Mucosa of rectum (tissue), 2 donors: Measurements from ENCODE around the gene CLEC1A.

Experiments used
- H3K27ac ChIP-seq, 2 donors: one replicate each; pipeline ENCODE4 v1.7.0; 2013; ENCODE audit warnings: inconsistent platforms in 2 of 2, low read depth in 2 of 2, low read length in 2 of 2
- H3K27me3 ChIP-seq, 2 donors: one replicate each; pipeline ENCODE4 v1.7.0; 2013; ENCODE audit warnings: low read length in 2 of 2; ENCODE audit not compliant: control insufficient read depth in 2 of 2, insufficient read depth in 2 of 2
- H3K36me3 ChIP-seq, 2 donors: one replicate each; pipeline ENCODE4 v1.7.0; 2013; ENCODE audit warnings: low read length in 2 of 2; ENCODE audit not compliant: control insufficient read depth in 2 of 2, insufficient read depth in 2 of 2
- H3K4me1 ChIP-seq, 2 donors: one replicate each; pipeline ENCODE4 v1.7.0; 2013; ENCODE audit warnings: low read length in 2 of 2, mild to moderate bottlenecking in 1 of 2; ENCODE audit not compliant: control insufficient read depth in 2 of 2, insufficient read depth in 2 of 2
- H3K4me3 ChIP-seq, 2 donors: one replicate each; pipeline ENCODE4 v1.7.0; 2013; ENCODE audit warnings: low read length in 2 of 2
- H3K9ac ChIP-seq, 2 donors: one replicate each; pipeline ENCODE4 v1.7.0; 2013; ENCODE audit warnings: low read length in 2 of 2, low read depth in 1 of 2, mild to moderate bottlenecking in 1 of 2
- H3K9me3 ChIP-seq, 2 donors: one replicate each; pipeline ENCODE4 v1.7.0; 2013; ENCODE audit warnings: low read length in 2 of 2; ENCODE audit not compliant: control insufficient read depth in 2 of 2
- donor health status: healthy.
- donor health status: Normal muscosa, but diverticular disease.

The CLEC1A gene

GRCh38 chr12:10082117-10082874, 16.5 kb downstream of the CLEC1A start:
- Histone ChIP-seq H3K9ac (no peak overlapping the region), H3K36me3 (no peaks in the 10 kb centered on the region), H3K27me3 (no peaks in the 10 kb centered on the region), H3K4me1 (peaks cover 0 to 5% of the 10 kb centered on the region in 2 donors), H3K4me3 (no peak overlapping the region), H3K27ac (no peak overlapping the region), H3K9me3 (no peaks in the 10 kb centered on the region)

- Histone ChIP-seq H3K27ac (no peak overlapping the region), H3K9me3 (no peaks in the 10 kb centered on the region), H3K9ac (no peak overlapping the region), H3K27me3 (no peaks in the 10 kb centered on the region), H3K4me3 (no peak overlapping the region), H3K4me1 (no peaks in the 10 kb centered on the region), H3K36me3 (no peaks in the 10 kb centered on the region)
Observed at GRCh38 chr12:10075451-10075850, 23.3 kb downstream of the CLEC1A start.

GRCh38 chr12:10073261-10073660, 25.5 kb downstream of the CLEC1A start:
- Histone ChIP-seq H3K4me1 (no peaks in the 10 kb centered on the region), H3K4me3 (no peak overlapping the region), H3K9me3 (no peaks in the 10 kb centered on the region), H3K9ac (no peak overlapping the region), H3K27ac (no peak overlapping the region), H3K27me3 (no peaks in the 10 kb centered on the region), H3K36me3 (no peaks in the 10 kb centered on the region)

GRCh38 chr12:10072131-10072530, 26.7 kb downstream of the CLEC1A start:
- Histone ChIP-seq H3K4me3 (no peak overlapping the region), H3K9ac (no peak overlapping the region)

GRCh38 chr12:10070380-10070779, 28.4 kb downstream of the CLEC1A start:
- Histone ChIP-seq H3K36me3 (no peaks in the 10 kb centered on the region), H3K27ac (no peak overlapping the region), H3K9ac (no peak overlapping the region), H3K4me1 (no peaks in the 10 kb centered on the region), H3K27me3 (no peaks in the 10 kb centered on the region), H3K4me3 (no peak overlapping the region), H3K9me3 (no peaks in the 10 kb centered on the region)

More at GRCh38 chr12:10072131-10072530, 26.7 kb downstream of the CLEC1A start:
- Histone ChIP-seq H3K9me3 (no peaks in the 10 kb centered on the region), H3K27me3 (no peaks in the 10 kb centered on the region), H3K36me3 (no peaks in the 10 kb centered on the region), H3K27ac (no peak overlapping the region), H3K4me1 (no peaks in the 10 kb centered on the region)

- H3K27ac ChIP-seq: no peak overlapping the region
- H3K4me3 ChIP-seq: no peak overlapping the region
- no peaks in the 10 kb centered on the region for H3K27me3 ChIP-seq
- H3K36me3 ChIP-seq: no peaks in the 10 kb centered on the region
- H3K9ac ChIP-seq: no peak overlapping the region
- no peaks in the 10 kb centered on the region for H3K4me1 ChIP-seq
- no peaks in the 10 kb centered on the region for H3K9me3 ChIP-seq
Observed at GRCh38 chr12:10069976-10070375, 28.8 kb downstream of the CLEC1A start.

- Histone ChIP-seq H3K27ac (peak overlapping the region; percentile 46 to 61), H3K9me3 (no peaks in the 10 kb centered on the region), H3K27me3 (no peaks in the 10 kb centered on the region), H3K36me3 (no peaks in the 10 kb centered on the region), H3K4me1 (no peaks in the 10 kb centered on the region), H3K9ac (no peak overlapping the region), H3K4me3 (no peak overlapping the region)
Observed at GRCh38 chr12:10069099-10069498, 29.7 kb downstream of the CLEC1A start.

GRCh38 chr12:10068644-10069043, 30.1 kb downstream of the CLEC1A start:
- no peaks in the 10 kb centered on the region for H3K4me1 ChIP-seq
- H3K9me3 ChIP-seq: no peaks in the 10 kb centered on the region
- H3K27me3 ChIP-seq: no peaks in the 10 kb centered on the region
- no peaks in the 10 kb centered on the region for H3K36me3 ChIP-seq
- H3K9ac ChIP-seq: no peak overlapping the region
- H3K27ac ChIP-seq: peak overlapping the region; percentile 46 to 61
- no peak overlapping the region for H3K4me3 ChIP-seq

- Histone ChIP-seq H3K36me3 (no peaks in the 10 kb centered on the region), H3K4me1 (no peaks in the 10 kb centered on the region), H3K4me3 (no peak overlapping the region), H3K27ac (peak overlapping the region; percentile 46 to 51), H3K9me3 (no peaks in the 10 kb centered on the region), H3K9ac (no peak overlapping the region), H3K27me3 (no peaks in the 10 kb centered on the region)
Observed at GRCh38 chr12:10067942-10068341, 30.8 kb downstream of the CLEC1A start.

GRCh38 chr12:10067264-10067663, 31.5 kb downstream of the CLEC1A start:
- Histone ChIP-seq H3K9ac (no peak overlapping the region), H3K36me3 (no peaks in the 10 kb centered on the region), H3K9me3 (no peaks in the 10 kb centered on the region), H3K27ac (peak overlapping the region in 1 of 2 donors; percentile 11), H3K4me3 (no peak overlapping the region), H3K4me1 (no peaks in the 10 kb centered on the region), H3K27me3 (no peaks in the 10 kb centered on the region)
